HEK293 (cell line): ENCODE data around the gene ANAPC16.

Experiments used
- CTCF ChIA-PET: fragments of 350-600 bp; formaldehyde crosslinking; extraction: SDS; loops from one replicate; lab custom pipeline; 2021; ENCODE audit warnings: antibody characterized with exemption; lab: Yijun Ruan, JAX
- POLR2A ChIA-PET: fragments of 300-600 bp; formaldehyde crosslinking; extraction: SDS; loops from one replicate; lab custom pipeline; 2020; ENCODE audit warnings: antibody characterized with exemption, inconsistent platforms; lab: Yijun Ruan, JAX
- H3K27ac ChIP-seq: fragments of 200-500 bp; sonication (Bioruptor generic); 2 replicates; pipeline ENCODE4 v1.5.1; 2014; ENCODE audit warnings: low read depth, low read length, control low read depth, inconsistent platforms; ENCODE audit errors: extremely low read depth
- H3K36me3 ChIP-seq, 2 experiments: fragments of 200-500 bp in 1 of 2; sonication (Bioruptor generic) in 1 of 2; 1 replicate in 1 of 2; 2 replicates in 1 of 2; pipeline ENCODE4 v1.5.1; 2014 to 2017; ENCODE audit warnings: inconsistent platforms in 2 of 2, low read length in 2 of 2; ENCODE audit not compliant: control insufficient read depth in 2 of 2, insufficient read depth in 1 of 2
- H3K4me1 ChIP-seq: fragments of 200-500 bp; sonication (Bioruptor generic); 2 replicates; pipeline ENCODE4 v1.5.1; 2014; ENCODE audit warnings: mild to moderate bottlenecking, low read length, inconsistent platforms; ENCODE audit not compliant: control insufficient read depth, insufficient read depth
- H3K4me3 ChIP-seq: 2 replicates; pipeline ENCODE4 v1.5.1; 2011; ENCODE audit warnings: low read depth, mild to moderate bottlenecking, control low read depth, low read length, moderate library complexity
- H3K9me3 ChIP-seq: fragments of 200-500 bp; sonication (Bioruptor generic); 2 replicates; pipeline ENCODE4 v1.5.1; 2014; ENCODE audit warnings: low read depth, low read length, inconsistent platforms; ENCODE audit not compliant: control insufficient read depth, insufficient read depth
- GFI1B ChIP-seq: fragments of 450-650 bp; formaldehyde crosslinking; IDR thresholded peaks from 2 replicates; pipeline ENCODE4 v1.5.1; 2016; ENCODE audit warnings: missing biosample characterization, missing genetic modification characterization
- GLI2 ChIP-seq: fragments of 450-650 bp; formaldehyde crosslinking; IDR thresholded peaks from 2 replicates; pipeline ENCODE4; 2017; ENCODE audit warnings: missing biosample characterization, missing genetic modification characterization, low read depth, borderline replicate concordance
- HOXA7 ChIP-seq: sonication (generic); formaldehyde crosslinking; IDR thresholded peaks from 2 replicates; pipeline ENCODE4 v1.8.1; 2022; ENCODE audit warnings: missing genetic modification reagents, borderline replicate concordance
- PRDM1 ChIP-seq: fragments of 450-650 bp; formaldehyde crosslinking; IDR thresholded peaks from 2 replicates; pipeline ENCODE4; 2016; ENCODE audit warnings: missing biosample characterization, missing genetic modification characterization
- SCRT2 ChIP-seq: fragments of 450-650 bp; formaldehyde crosslinking; IDR thresholded peaks from 2 replicates; pipeline ENCODE4 v1.5.1; 2016; ENCODE audit warnings: missing biosample characterization, missing genetic modification characterization
- ZBTB17 ChIP-seq: fragments of 450-650 bp; formaldehyde crosslinking; IDR thresholded peaks from 2 replicates; pipeline ENCODE4 v1.5.1; 2016; ENCODE audit warnings: missing biosample characterization, missing genetic modification characterization
- ZNF112 ChIP-seq: fragments of 450-650 bp; formaldehyde crosslinking; IDR thresholded peaks from 2 replicates; pipeline ENCODE4 v1.5.0; 2017; ENCODE audit warnings: missing biosample characterization, missing genetic modification characterization
- ZNF202 ChIP-seq: fragments of 450-650 bp; formaldehyde crosslinking; IDR thresholded peaks from 2 replicates; pipeline ENCODE4 v1.5.1; 2016; ENCODE audit warnings: missing biosample characterization, missing genetic modification characterization, borderline replicate concordance
- ZNF211 ChIP-seq: fragments of 450-650 bp; formaldehyde crosslinking; IDR thresholded peaks from 2 replicates; pipeline ENCODE4 v1.5.1; 2016; ENCODE audit warnings: low read depth, missing biosample characterization, missing genetic modification characterization
- ZNF335 ChIP-seq: fragments of 450-650 bp; formaldehyde crosslinking; conservative IDR thresholded peaks from 2 replicates; pipeline ENCODE4 v1.5.1; 2016; ENCODE audit warnings: missing biosample characterization, missing genetic modification characterization
- ZNF391 ChIP-seq: fragments of 450-650 bp; formaldehyde crosslinking; IDR thresholded peaks from 2 replicates; pipeline ENCODE4 v1.5.1; 2016; ENCODE audit warnings: low read depth, missing biosample characterization, missing genetic modification characterization, borderline replicate concordance
- ZNF560 ChIP-seq: fragments of 450-650 bp; formaldehyde crosslinking; IDR thresholded peaks from 2 replicates; pipeline ENCODE4 v1.5.1; 2017; ENCODE audit warnings: missing biosample characterization, missing genetic modification characterization, borderline replicate concordance
- ZNF600 ChIP-seq: fragments of 450-650 bp; formaldehyde crosslinking; IDR thresholded peaks from 2 replicates; pipeline ENCODE4 v1.5.1; 2016; ENCODE audit warnings: missing biosample characterization, missing genetic modification characterization
- TF ChIP-seq, protein P1 (sequence below): fragments of 450-650 bp; formaldehyde crosslinking; conservative IDR thresholded peaks from 2 replicates; pipeline ENCODE4 v1.5.1; 2016; ENCODE audit warnings: low read depth, missing biosample characterization, missing genetic modification characterization
- TF ChIP-seq, protein P2 (sequence below): fragments of 450-650 bp; formaldehyde crosslinking; IDR thresholded peaks from 2 replicates; pipeline ENCODE4 v1.5.1; 2016; ENCODE audit warnings: missing biosample characterization, missing genetic modification characterization
- TF ChIP-seq, protein P3 (sequence below): fragments of 450-650 bp; formaldehyde crosslinking; IDR thresholded peaks from 2 replicates; pipeline ENCODE4 v1.5.1; 2016; ENCODE audit warnings: missing biosample characterization, missing genetic modification characterization

The ANAPC16 gene

DNA sequence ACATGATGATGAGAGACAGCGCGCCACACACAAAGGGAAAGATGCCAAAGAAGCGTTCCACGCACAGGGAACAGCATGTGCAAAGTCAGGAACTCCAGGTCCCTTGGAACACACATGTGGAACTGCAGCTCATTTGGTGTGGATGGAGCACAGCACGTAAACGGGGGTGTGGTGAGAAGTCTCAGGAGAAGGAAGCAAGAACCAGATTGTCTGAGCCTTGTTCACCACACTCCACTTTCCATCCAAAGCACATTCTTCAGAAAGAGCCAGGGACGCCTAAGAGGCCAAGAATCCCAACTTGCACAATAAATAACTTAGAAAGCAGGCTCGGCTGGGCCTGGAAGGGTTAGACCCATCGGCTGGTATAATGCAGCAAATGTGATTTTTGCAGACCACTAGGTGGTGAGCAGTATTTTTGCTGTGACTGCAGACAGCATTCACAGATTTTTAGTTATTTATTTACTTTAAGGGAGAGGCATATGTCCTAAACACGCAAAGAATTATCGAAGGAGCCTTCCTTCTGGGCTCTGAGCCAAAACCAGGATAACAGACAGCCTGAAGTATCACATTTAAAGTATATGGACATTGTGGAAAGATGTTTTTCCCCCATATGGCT is 28.1 kb downstream of the ANAPC16 start (continued):
- TF ChIP-seq GFI1B (tag by site-specific recombination) (peak; percentile 67; the same call in 1 of the 2 replicates), HOXA7 (no peak)
- TF ChIP-seq, all 188 proteins: peak for 30

DNA sequence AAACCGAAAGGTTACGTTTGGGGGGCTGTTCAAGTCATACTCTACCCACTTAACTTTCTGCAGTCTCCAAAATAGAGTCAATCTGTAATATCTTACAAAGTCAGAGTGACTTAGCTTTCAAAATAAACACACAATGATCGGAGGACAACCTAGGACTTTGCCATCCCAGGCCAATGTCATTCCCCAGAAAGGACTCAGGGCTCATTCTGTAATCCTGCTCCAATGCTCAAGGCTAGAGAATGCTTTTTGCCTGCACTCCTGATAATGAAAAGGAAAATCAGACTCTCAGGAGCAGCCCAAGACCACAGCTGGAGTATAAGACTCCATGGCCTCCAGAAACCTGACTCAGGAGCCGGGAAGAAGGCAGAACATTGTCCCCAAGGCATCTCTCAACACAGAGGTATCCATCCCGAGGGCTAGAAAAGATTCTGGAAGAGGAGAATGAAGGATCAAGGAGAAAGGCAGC is 28.8 kb downstream of the ANAPC16 start:
- Histone ChIP-seq H3K4me3 (no peak overlapping the region), H3K9me3 (no peaks in the 10 kb centered on the region), H3K36me3 (no peaks in the 10 kb centered on the region), H3K27ac (peak overlapping the region; percentile 90), H3K4me1 (peaks cover 22% of the 10 kb centered on the region)
- no peak for TF ChIP-seq ZNF112
- TF ChIP-seq ZNF211, result no peak
- 0 out of 2 replicates have a peak, but pooled peaks have one; percentile 14 for TF ChIP-seq ZNF335 (tag by site-specific recombination)
- TF ChIP-seq ZNF391 (tag by site-specific recombination), result no peak
- peak; percentile 72 for TF ChIP-seq SCRT2 (tag by site-specific recombination)
- no peak for TF ChIP-seq GLI2
- TF ChIP-seq, protein P1, sequence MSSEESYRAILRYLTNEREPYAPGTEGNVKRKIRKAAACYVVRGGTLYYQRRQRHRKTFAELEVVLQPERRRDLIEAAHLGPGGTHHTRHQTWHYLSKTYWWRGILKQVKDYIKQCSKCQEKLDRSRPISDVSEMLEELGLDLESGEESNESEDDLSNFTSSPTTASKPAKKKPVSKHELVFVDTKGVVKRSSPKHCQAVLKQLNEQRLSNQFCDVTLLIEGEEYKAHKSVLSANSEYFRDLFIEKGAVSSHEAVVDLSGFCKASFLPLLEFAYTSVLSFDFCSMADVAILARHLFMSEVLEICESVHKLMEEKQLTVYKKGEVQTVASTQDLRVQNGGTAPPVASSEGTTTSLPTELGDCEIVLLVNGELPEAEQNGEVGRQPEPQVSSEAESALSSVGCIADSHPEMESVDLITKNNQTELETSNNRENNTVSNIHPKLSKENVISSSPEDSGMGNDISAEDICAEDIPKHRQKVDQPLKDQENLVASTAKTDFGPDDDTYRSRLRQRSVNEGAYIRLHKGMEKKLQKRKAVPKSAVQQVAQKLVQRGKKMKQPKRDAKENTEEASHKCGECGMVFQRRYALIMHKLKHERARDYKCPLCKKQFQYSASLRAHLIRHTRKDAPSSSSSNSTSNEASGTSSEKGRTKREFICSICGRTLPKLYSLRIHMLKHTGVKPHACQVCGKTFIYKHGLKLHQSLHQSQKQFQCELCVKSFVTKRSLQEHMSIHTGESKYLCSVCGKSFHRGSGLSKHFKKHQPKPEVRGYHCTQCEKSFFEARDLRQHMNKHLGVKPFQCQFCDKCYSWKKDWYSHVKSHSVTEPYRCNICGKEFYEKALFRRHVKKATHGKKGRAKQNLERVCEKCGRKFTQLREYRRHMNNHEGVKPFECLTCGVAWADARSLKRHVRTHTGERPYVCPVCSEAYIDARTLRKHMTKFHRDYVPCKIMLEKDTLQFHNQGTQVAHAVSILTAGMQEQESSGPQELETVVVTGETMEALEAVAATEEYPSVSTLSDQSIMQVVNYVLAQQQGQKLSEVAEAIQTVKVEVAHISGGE (tag by site-specific recombination), result no peak
- TF ChIP-seq, protein P2, sequence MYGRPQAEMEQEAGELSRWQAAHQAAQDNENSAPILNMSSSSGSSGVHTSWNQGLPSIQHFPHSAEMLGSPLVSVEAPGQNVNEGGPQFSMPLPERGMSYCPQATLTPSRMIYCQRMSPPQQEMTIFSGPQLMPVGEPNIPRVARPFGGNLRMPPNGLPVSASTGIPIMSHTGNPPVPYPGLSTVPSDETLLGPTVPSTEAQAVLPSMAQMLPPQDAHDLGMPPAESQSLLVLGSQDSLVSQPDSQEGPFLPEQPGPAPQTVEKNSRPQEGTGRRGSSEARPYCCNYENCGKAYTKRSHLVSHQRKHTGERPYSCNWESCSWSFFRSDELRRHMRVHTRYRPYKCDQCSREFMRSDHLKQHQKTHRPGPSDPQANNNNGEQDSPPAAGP, result no peak
- peak; percentile 95 for TF ChIP-seq ZBTB17
- no peak for TF ChIP-seq ZNF560 (tag by site-specific recombination)
- no peak for TF ChIP-seq ZNF202 (tag by site-specific recombination)
- TF ChIP-seq ZNF600 (tag by site-specific recombination), result 0 out of 2 replicates have a peak, but pooled peaks have one; percentile 9
- 0 out of 2 replicates have a peak, but pooled peaks have one; percentile 40 for TF ChIP-seq PRDM1
- TF ChIP-seq, protein P3, sequence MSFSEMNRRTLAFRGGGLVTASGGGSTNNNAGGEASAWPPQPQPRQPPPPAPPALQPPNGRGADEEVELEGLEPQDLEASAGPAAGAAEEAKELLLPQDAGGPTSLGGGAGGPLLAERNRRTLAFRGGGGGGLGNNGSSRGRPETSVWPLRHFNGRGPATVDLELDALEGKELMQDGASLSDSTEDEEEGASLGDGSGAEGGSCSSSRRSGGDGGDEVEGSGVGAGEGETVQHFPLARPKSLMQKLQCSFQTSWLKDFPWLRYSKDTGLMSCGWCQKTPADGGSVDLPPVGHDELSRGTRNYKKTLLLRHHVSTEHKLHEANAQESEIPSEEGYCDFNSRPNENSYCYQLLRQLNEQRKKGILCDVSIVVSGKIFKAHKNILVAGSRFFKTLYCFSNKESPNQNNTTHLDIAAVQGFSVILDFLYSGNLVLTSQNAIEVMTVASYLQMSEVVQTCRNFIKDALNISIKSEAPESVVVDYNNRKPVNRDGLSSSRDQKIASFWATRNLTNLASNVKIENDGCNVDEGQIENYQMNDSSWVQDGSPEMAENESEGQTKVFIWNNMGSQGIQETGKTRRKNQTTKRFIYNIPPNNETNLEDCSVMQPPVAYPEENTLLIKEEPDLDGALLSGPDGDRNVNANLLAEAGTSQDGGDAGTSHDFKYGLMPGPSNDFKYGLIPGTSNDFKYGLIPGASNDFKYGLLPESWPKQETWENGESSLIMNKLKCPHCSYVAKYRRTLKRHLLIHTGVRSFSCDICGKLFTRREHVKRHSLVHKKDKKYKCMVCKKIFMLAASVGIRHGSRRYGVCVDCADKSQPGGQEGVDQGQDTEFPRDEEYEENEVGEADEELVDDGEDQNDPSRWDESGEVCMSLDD (tag by site-specific recombination), result no peak
- ChIA-PET CTCF (interaction anchor here (0.7 kb wide), 1 partner anchor 29 kb away, joined by 4 read pairs; the partner anchor contains the start of gene DDIT4), POLR2A (interaction anchor here (0.8 to 2.2 kb wide), 4 partner anchors 10 to 30 kb away, joined by 3 to 11 read pairs (median 5); partner anchors contain the start of gene DDIT4)
